ENCODE data around the gene TTLL6.

Gene TTLL6

GRCh38 chr17:48815311-48815710 is 1.7 kb downstream of the TTLL6 start:
- no peak for TF ChIP-seq CTCF (conservative IDR thresholded peaks at IDR 0.05; ENCODE audit: control insufficient read depth, insufficient read depth, low read depth, low read length)
- no peak overlapping the region for H3K4me3 ChIP-seq (ENCODE audit: control insufficient read depth, low read depth, low read length)
- no peak for DNase-seq (ENCODE audit: low read depth)

GRCh38 chr17:48814504-48814903 is 2.5 kb downstream of the TTLL6 start:
- peak; percentile 89 for TF ChIP-seq CTCF (conservative IDR thresholded peaks at IDR 0.05; ENCODE audit: control insufficient read depth, insufficient read depth, low read depth, low read length)
- peak; percentile 55 for DNase-seq (ENCODE audit: low read depth)
- no peak overlapping the region for H3K4me3 ChIP-seq (ENCODE audit: control insufficient read depth, low read depth, low read length)

- H3K4me3 ChIP-seq (ENCODE audit: control insufficient read depth, low read depth, low read length), result no peak overlapping the region
- TF ChIP-seq CTCF (conservative IDR thresholded peaks at IDR 0.05; ENCODE audit: control insufficient read depth, insufficient read depth, low read depth, low read length), result no peak
- no peak for DNase-seq (ENCODE audit: low read depth)
Observed at GRCh38 chr17:48812001-48812400, 5.0 kb downstream of the TTLL6 start.

DNA sequence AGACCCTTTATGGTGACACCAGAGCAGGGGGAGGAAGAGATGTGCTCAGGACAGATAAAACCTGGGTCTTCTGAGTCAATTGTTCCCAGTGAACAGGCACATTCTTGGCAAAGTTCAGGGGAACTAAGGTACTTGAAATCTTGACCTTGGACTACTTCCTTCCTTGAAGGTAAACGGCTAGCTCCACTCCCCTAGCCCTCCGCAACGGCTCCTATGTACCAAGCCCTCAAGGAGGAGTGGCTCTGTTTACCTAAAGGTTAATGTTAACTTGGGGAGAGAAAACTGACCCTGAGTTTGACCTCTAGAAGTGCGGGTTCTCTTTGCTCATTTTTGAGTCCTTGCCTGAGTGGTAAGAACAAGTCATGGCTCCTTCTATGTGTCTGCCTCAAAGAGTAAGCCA is 7.8 kb downstream of the TTLL6 start:
- no peak for TF ChIP-seq CTCF (conservative IDR thresholded peaks at IDR 0.05; ENCODE audit: control insufficient read depth, insufficient read depth, low read depth, low read length)
- no peak overlapping the region for H3K4me3 ChIP-seq (ENCODE audit: control insufficient read depth, low read depth, low read length)
- no peak for DNase-seq (ENCODE audit: low read depth)

GRCh38 chr17:48804936-48805411 is 12.1 kb downstream of the TTLL6 start:
- DNase-seq (ENCODE audit: low read depth), result peak; percentile 39
- TF ChIP-seq CTCF (conservative IDR thresholded peaks at IDR 0.05; ENCODE audit: control insufficient read depth, insufficient read depth, low read depth, low read length), result peak; percentile 91
- H3K4me3 ChIP-seq (ENCODE audit: control insufficient read depth, low read depth, low read length), result no peak overlapping the region

DNA sequence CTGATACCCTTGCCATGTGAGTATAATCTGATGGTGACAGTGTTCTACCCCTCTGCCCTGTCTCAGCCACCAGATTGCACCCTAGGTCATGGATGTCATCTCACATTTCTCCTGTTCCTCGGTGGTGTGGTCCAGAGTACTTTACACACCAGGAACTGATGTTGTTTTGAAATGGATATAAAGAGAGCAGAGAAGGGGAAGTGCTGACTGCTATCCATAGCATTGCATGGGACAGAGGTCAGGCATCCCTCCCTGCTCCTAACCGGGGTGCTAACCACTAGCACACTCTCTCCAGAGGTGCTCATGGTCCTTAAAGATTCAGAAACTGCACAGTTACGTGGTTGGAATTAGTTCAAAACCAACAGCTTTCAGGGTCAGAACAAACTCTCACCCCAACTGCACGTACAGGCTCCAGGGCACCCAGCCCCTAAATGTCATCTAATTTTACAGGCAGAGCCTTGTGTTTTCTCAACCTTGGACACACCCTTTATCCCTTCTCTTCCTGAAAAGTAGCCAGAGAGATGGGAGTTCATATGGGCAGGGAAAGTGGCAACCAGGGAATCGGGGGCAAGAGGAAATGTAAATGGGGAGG is 16.3 kb downstream of the TTLL6 start:
- TF ChIP-seq CTCF (conservative IDR thresholded peaks at IDR 0.05; ENCODE audit: control insufficient read depth, insufficient read depth, low read depth, low read length), result no peak
- no peak overlapping the region for H3K4me3 ChIP-seq (ENCODE audit: control insufficient read depth, low read depth, low read length)
- no peak for DNase-seq (ENCODE audit: low read depth)

Measured in fibroblast of mammary gland (primary cell).